ENCODE data around the gene SMARCD3. TPM values are rescaled to one million over a fixed set of nuclear protein-coding genes. Genes with fewer than 3 reads are reported as not detected.

Gene SMARCD3
- total and polyA plus RNA-seq, 9 of the 15 experiments (the other 6 are each of a cell fraction or from before 2014, with no cell fraction given) = 0.43 to 3.6 (median 2.6) TPM

- TF ChIP-seq CBFA2T2 (conservative IDR thresholded peaks at IDR 0.05) (no peak), RBM25 (IDR thresholded peaks at IDR 0.05; ENCODE audit: low read depth, low read length, severe bottlenecking) (no peak), ZNF830 (CRISPR knock-in tag; IDR thresholded peaks at IDR 0.05) (no peak), TCFL5 (CRISPR knock-in tag; conservative IDR thresholded peaks at IDR 0.05) (no peak), ZNF518B (CRISPR knock-in tag; IDR thresholded peaks at IDR 0.05) (no peak), ZNF23 (CRISPR knock-in tag; IDR thresholded peaks at IDR 0.05) (no peak), ZNF780A (CRISPR knock-in tag; IDR thresholded peaks at IDR 0.05) (no peak), ZNF766 (CRISPR knock-in tag; conservative IDR thresholded peaks at IDR 0.05) (peak; percentile 89), ZC3H4 (CRISPR knock-in tag; IDR thresholded peaks at IDR 0.05; ENCODE audit: borderline replicate concordance) (no peak), MEIS2 (IDR thresholded peaks at IDR 0.05; ENCODE audit: partially characterized antibody) (no peak), TEAD2 (tag; IDR thresholded peaks at IDR 0.05) (no peak), HCFC1 (IDR thresholded peaks at IDR 0.05; ENCODE audit: low read depth, low read length) (peak; percentile 98), BRF2 (IDR thresholded peaks at IDR 0.05; ENCODE audit: borderline replicate concordance, insufficient read depth, insufficient read length) (no peak), SRSF9 (IDR thresholded peaks at IDR 0.05; ENCODE audit: borderline replicate concordance, low read depth, low read length) (no peak)
- TF ChIP-seq, protein P1, sequence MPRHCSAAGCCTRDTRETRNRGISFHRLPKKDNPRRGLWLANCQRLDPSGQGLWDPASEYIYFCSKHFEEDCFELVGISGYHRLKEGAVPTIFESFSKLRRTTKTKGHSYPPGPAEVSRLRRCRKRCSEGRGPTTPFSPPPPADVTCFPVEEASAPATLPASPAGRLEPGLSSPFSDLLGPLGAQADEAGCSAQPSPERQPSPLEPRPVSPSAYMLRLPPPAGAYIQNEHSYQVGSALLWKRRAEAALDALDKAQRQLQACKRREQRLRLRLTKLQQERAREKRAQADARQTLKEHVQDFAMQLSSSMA (CRISPR knock-in tag; IDR thresholded peaks at IDR 0.05) = no peak
- TF ChIP-seq, protein P2, sequence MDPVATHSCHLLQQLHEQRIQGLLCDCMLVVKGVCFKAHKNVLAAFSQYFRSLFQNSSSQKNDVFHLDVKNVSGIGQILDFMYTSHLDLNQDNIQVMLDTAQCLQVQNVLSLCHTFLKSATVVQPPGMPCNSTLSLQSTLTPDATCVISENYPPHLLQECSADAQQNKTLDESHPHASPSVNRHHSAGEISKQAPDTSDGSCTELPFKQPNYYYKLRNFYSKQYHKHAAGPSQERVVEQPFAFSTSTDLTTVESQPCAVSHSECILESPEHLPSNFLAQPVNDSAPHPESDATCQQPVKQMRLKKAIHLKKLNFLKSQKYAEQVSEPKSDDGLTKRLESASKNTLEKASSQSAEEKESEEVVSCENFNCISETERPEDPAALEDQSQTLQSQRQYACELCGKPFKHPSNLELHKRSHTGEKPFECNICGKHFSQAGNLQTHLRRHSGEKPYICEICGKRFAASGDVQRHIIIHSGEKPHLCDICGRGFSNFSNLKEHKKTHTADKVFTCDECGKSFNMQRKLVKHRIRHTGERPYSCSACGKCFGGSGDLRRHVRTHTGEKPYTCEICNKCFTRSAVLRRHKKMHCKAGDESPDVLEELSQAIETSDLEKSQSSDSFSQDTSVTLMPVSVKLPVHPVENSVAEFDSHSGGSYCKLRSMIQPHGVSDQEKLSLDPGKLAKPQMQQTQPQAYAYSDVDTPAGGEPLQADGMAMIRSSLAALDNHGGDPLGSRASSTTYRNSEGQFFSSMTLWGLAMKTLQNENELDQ (CRISPR knock-in tag; IDR thresholded peaks at IDR 0.05; ENCODE audit: borderline replicate concordance) = 0 out of 2 replicates have a peak, but pooled peaks have one; percentile 9
- TF ChIP-seq, protein P3, sequence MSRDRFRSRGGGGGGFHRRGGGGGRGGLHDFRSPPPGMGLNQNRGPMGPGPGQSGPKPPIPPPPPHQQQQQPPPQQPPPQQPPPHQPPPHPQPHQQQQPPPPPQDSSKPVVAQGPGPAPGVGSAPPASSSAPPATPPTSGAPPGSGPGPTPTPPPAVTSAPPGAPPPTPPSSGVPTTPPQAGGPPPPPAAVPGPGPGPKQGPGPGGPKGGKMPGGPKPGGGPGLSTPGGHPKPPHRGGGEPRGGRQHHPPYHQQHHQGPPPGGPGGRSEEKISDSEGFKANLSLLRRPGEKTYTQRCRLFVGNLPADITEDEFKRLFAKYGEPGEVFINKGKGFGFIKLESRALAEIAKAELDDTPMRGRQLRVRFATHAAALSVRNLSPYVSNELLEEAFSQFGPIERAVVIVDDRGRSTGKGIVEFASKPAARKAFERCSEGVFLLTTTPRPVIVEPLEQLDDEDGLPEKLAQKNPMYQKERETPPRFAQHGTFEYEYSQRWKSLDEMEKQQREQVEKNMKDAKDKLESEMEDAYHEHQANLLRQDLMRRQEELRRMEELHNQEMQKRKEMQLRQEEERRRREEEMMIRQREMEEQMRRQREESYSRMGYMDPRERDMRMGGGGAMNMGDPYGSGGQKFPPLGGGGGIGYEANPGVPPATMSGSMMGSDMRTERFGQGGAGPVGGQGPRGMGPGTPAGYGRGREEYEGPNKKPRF (IDR thresholded peaks at IDR 0.05; ENCODE audit: low read depth, low read length) = no peak
Observed at GRCh38 chr7:151226875-151227782, 21.4 kb downstream of the SMARCD3 start, which contains the start of gene ABCF2 (continued).

Measured in K562 (cell line).